Activated B cell treated with CpG ODN at 0.5 μM for 24 hours (primary cell): Measurements from ENCODE around the gene SLC22A12. TPM values are rescaled to one million over a fixed set of nuclear protein-coding genes. Genes with fewer than 3 reads are reported as not detected.
"Not testable (repeated sequence)": the region's sequence is repeated elsewhere in the genome, so short reads cannot be mapped to it uniquely, and the experiment has no call there.

Experiments
- ATAC-seq: fragments of 200-7000 bp; cut with Tn5 transposase; one replicate; pipeline ENCODE4 v1.10.0; 2021; ENCODE audit warnings: low read depth, mild to moderate bottlenecking, moderate library complexity
- CTCF ChIA-PET: fragments of 350-600 bp; sonication (Branson Sonifier 250); formaldehyde crosslinking; loops from one replicate; lab custom pipeline; 2021; ENCODE audit warnings: antibody characterized with exemption; lab: Charles Lee
- POLR2A ChIA-PET: fragments of 350-600 bp; sonication (Branson Sonifier 250); formaldehyde crosslinking; loops from one replicate; lab custom pipeline; 2021; ENCODE audit warnings: antibody characterized with exemption; lab: Charles Lee
- DNase-seq: peaks from one replicate; pipeline ENCODE4 v3.0.0; 2022
- H3K27ac Mint-ChIP-seq: one replicate; pipeline ENCODE4 v1.8.0; 2020; ENCODE audit warnings: mixed read lengths
- H3K27me3 Mint-ChIP-seq: one replicate; pipeline ENCODE4 v1.8.0; 2021; ENCODE audit warnings: mixed read lengths
- H3K36me3 Mint-ChIP-seq: one replicate; pipeline ENCODE4 v1.8.0; 2021; ENCODE audit warnings: low read depth, mixed read lengths
- H3K4me1 Mint-ChIP-seq: one replicate; pipeline ENCODE4 v1.8.0; 2021; ENCODE audit warnings: mixed read lengths
- H3K4me3 Mint-ChIP-seq: one replicate; pipeline ENCODE4 v1.8.0; 2020; ENCODE audit warnings: mild to moderate bottlenecking, mixed read lengths
- H3K9me3 Mint-ChIP-seq: one replicate; pipeline ENCODE4 v1.8.0; 2020; ENCODE audit warnings: mixed read lengths
- CTCF ChIP-seq: fragments of 200-600 bp; IDR thresholded peaks from one replicate; pipeline ENCODE4 v1.8.0; 2022; ENCODE audit warnings: antibody characterized with exemption, mild to moderate bottlenecking
- intact Hi-C: fragments of 100-400 bp; cut with micrococcal nuclease; formaldehyde crosslinking; loops from one replicate; pipeline ENCODE4 v1.15.1; 2024
- total RNA-seq: library from RNA; stranded (reverse); gene quantifications from 2 replicates; pipeline ENCODE4 v1.2.3, GENCODE V29; 2022

SLC22A12 gene
- total RNA-seq, 1 donor from 2014 or later: not detected

GRCh38 chr11:64594159-64594939 is 3.3 kb downstream of the SLC22A12 start:
- Mint-ChIP-seq H3K4me1 (no peaks in the 10 kb centered on the region), H3K9me3 (peaks cover 2% of the 10 kb centered on the region), H3K27ac (no peak overlapping the region), H3K36me3 (no peaks in the 10 kb centered on the region), H3K27me3 (peaks cover 2% of the 10 kb centered on the region), H3K4me3 (no peak overlapping the region)
- DNase-seq: no peak
- no peak for TF ChIP-seq CTCF
- ChIA-PET CTCF (no interaction called here), POLR2A (no interaction called here)
- intact Hi-C loops: no loop called here
- no peak for ATAC-seq

- H3K27me3 Mint-ChIP-seq, H3K27ac Mint-ChIP-seq, H3K36me3 Mint-ChIP-seq, H3K9me3 Mint-ChIP-seq, ATAC-seq, H3K4me3 Mint-ChIP-seq, DNase-seq, intact Hi-C loops, CTCF ChIA-PET, POLR2A ChIA-PET, H3K4me1 Mint-ChIP-seq: not testable (repeated sequence)
Measured at GRCh38 chr11:64595922-64596321, 4.9 kb downstream of the SLC22A12 start.

- ATAC-seq (no peak), DNase-seq (no peak)
- intact Hi-C loops: no loop called here
- Mint-ChIP-seq H3K27me3 (no peaks in the 10 kb centered on the region), H3K27ac (no peak overlapping the region), H3K4me1 (no peaks in the 10 kb centered on the region), H3K4me3 (no peak overlapping the region), H3K36me3 (no peaks in the 10 kb centered on the region), H3K9me3 (no peaks in the 10 kb centered on the region)
- POLR2A ChIA-PET: no interaction called here
- no peak for TF ChIP-seq CTCF
- CTCF ChIA-PET: interaction anchor here (1.2 kb wide), 1 partner anchor 148 kb away, joined by 3 read pairs; no protein-coding TSS in a partner anchor
Measured at GRCh38 chr11:64597671-64598101, 6.7 kb downstream of the SLC22A12 start.

- no peak for TF ChIP-seq CTCF
- intact Hi-C loops: no loop called here
- H3K27ac Mint-ChIP-seq: no peak overlapping the region
- H3K36me3 Mint-ChIP-seq: no peaks in the 10 kb centered on the region
- no peak for DNase-seq
- H3K4me3 Mint-ChIP-seq: no peak overlapping the region
- POLR2A ChIA-PET: no interaction called here
- CTCF ChIA-PET: no interaction called here
- no peak for ATAC-seq
- no peaks in the 10 kb centered on the region for H3K9me3 Mint-ChIP-seq
- no peaks in the 10 kb centered on the region for H3K27me3 Mint-ChIP-seq
- no peaks in the 10 kb centered on the region for H3K4me1 Mint-ChIP-seq
Measured at GRCh38 chr11:64598106-64598796, 7.2 kb downstream of the SLC22A12 start.

GRCh38 chr11:64598797-64599697 is 8.0 kb downstream of the SLC22A12 start:
- no peak for ATAC-seq
- no peak for TF ChIP-seq CTCF
- POLR2A ChIA-PET: no interaction called here
- Mint-ChIP-seq H3K9me3 (no peaks in the 10 kb centered on the region), H3K4me3 (no peak overlapping the region), H3K4me1 (no peaks in the 10 kb centered on the region), H3K36me3 (no peaks in the 10 kb centered on the region), H3K27ac (no peak overlapping the region), H3K27me3 (no peaks in the 10 kb centered on the region)
- intact Hi-C loops: no loop called here
- CTCF ChIA-PET: no interaction called here
- no peak for DNase-seq
